GM12878 (cell line): ENCODE data around the gene PID1. TPM values are rescaled to one million over a fixed set of nuclear protein-coding genes. Genes with fewer than 3 reads are reported as not detected.

Experiments
- ATAC-seq: fragments of 200-7000 bp; cut with Tn5 transposase; 3 replicates; pipeline ENCODE4 v1.9.1; 2020; ENCODE audit warnings: mild to moderate bottlenecking, moderate library complexity
- BruUV-seq: library from RNA; stranded (reverse); fragments of 400-500 nt; replicated peaks from 2 replicates; lab custom pipeline; 2021; lab: Mats Ljungman, UMichigan
- CTCF ChIA-PET: fragments of 300-600 bp; sonication (Branson Sonifier 250); formaldehyde crosslinking; extraction: SDS; loops from one replicate; lab custom pipeline; 2021; ENCODE audit warnings: inconsistent platforms; lab: Yijun Ruan, JAX
- POLR2A ChIA-PET: fragments of 350-600 bp; formaldehyde crosslinking; extraction: SDS; loops from one replicate; lab custom pipeline; 2021; ENCODE audit warnings: inconsistent platforms; lab: Charles Lee
- RAD21 ChIA-PET: fragments of 300-600 bp; sonication (Branson Sonifier 250); formaldehyde crosslinking; loops from one replicate; lab custom pipeline; 2023; ENCODE audit warnings: antibody characterized with exemption; ENCODE audit not compliant: unreplicated experiment; lab: Charles Lee
- SMC1A ChIA-PET: fragments of 300-600 bp; sonication (Branson Sonifier 250); formaldehyde crosslinking; loops from one replicate; lab custom pipeline; 2023; ENCODE audit not compliant: unreplicated experiment, uncharacterized antibody; lab: Charles Lee
- DNase-seq: peaks from one replicate; pipeline ENCODE4 v3.0.0-alpha.2; 2011; ENCODE audit warnings: low read depth, low spot score
- FAIRE-seq: peaks from 3 replicates; lab custom pipeline; 2011; peaks lifted over from hg19 to GRCh38; lab: Jason Lieb, UNC
- H2AFZ ChIP-seq: 2 replicates; pipeline ENCODE4 v1.6.0; 2011; ENCODE audit warnings: low read depth, low read length, control low read depth; ENCODE audit not compliant: control insufficient read depth
- H3K27ac ChIP-seq: 2 replicates; pipeline ENCODE4 v1.5.1; 2011; ENCODE audit warnings: control low read depth; ENCODE audit not compliant: control insufficient read depth, insufficient read depth
- H3K27me3 ChIP-seq, 2 experiments: replicated peaks in 1 of 2; 2 replicates each; pipeline versions ENCODE4 v1.6.0 to v1.6.1; 2011; ENCODE audit warnings: low read length in 1 of 2; ENCODE audit not compliant: control insufficient read depth in 2 of 2, insufficient read depth in 2 of 2
- H3K36me3 ChIP-seq, 2 experiments: 2 replicates each; pipeline ENCODE4 v1.5.1; 2011; ENCODE audit warnings: low read length in 1 of 2; ENCODE audit not compliant: control insufficient read depth in 2 of 2, insufficient read depth in 2 of 2
- H3K4me1 ChIP-seq: 2 replicates; pipeline ENCODE4 v1.6.1; 2011; ENCODE audit warnings: mild to moderate bottlenecking, low read length, moderate library complexity, mixed read lengths; ENCODE audit not compliant: control insufficient read depth, insufficient read depth
- H3K4me2 ChIP-seq: 2 replicates; pipeline ENCODE4 v1.6.0; 2011; ENCODE audit warnings: control low read depth; ENCODE audit not compliant: control insufficient read depth, insufficient read depth
- H3K4me3 ChIP-seq: fragments of 200-600 bp; sonication (generic); 2 replicates; pipeline ENCODE4 v1.5.1; 2016
- H3K79me2 ChIP-seq: 2 replicates; pipeline ENCODE4 v1.6.0; 2011; ENCODE audit warnings: low read length; ENCODE audit not compliant: control insufficient read depth, insufficient read depth
- H3K9ac ChIP-seq: 2 replicates; pipeline ENCODE4 v1.8.0; 2011; ENCODE audit warnings: low read length, control low read depth, mixed read lengths; ENCODE audit not compliant: control insufficient read depth, insufficient read depth
- H3K9me3 ChIP-seq: replicated peaks from 3 replicates; pipeline ENCODE4 v1.5.1; 2011; ENCODE audit warnings: mild to moderate bottlenecking, low read length; ENCODE audit not compliant: control insufficient read depth, insufficient read depth
- H4K20me1 ChIP-seq: 2 replicates; pipeline ENCODE4 v1.6.0; 2011; ENCODE audit not compliant: control insufficient read depth, insufficient read depth
- CHD2 ChIP-seq: IDR thresholded peaks from 2 replicates; pipeline ENCODE4 v1.6.1; 2011; ENCODE audit warnings: low read depth, low read length, improper control_type of control experiment, borderline replicate concordance
- DPF2 ChIP-seq: fragments of 450-650 bp; IDR thresholded peaks from 2 replicates; pipeline ENCODE4 v1.6.1; 2017; ENCODE audit warnings: mild to moderate bottlenecking
- ELK1 ChIP-seq: IDR thresholded peaks from 2 replicates; pipeline ENCODE4 v1.6.1; 2012; ENCODE audit warnings: low read depth, low read length, improper control_type of control experiment
- HCFC1 ChIP-seq: fragments of 150-350 bp; IDR thresholded peaks from 2 replicates; pipeline ENCODE4 v1.6.1; 2014; ENCODE audit warnings: low read length
- HDAC6 ChIP-seq: fragments of 200-600 bp; sonication (generic); IDR thresholded peaks from one replicate; pipeline ENCODE4 v1.8.0; 2017; ENCODE audit warnings: antibody characterized with exemption; ENCODE audit not compliant: unreplicated experiment
- NFXL1 ChIP-seq: fragments of 450-650 bp; IDR thresholded peaks from 2 replicates; pipeline ENCODE4 v1.6.1; 2017; ENCODE audit warnings: antibody characterized with exemption, mild to moderate bottlenecking, borderline replicate concordance
- NR2F1 ChIP-seq: fragments of 450-650 bp; conservative IDR thresholded peaks from 2 replicates; pipeline ENCODE4 v1.6.1; 2017; ENCODE audit warnings: mild to moderate bottlenecking
- RAD51 ChIP-seq: fragments of 450-650 bp; IDR thresholded peaks from 2 replicates; pipeline ENCODE4 v1.6.1; 2016; ENCODE audit warnings: moderate library complexity, mild to moderate bottlenecking, inconsistent platforms
- RBBP5 ChIP-seq: fragments of 200-600 bp; sonication (generic); conservative IDR thresholded peaks from 2 replicates; pipeline ENCODE4 v1.6.1; 2016
- SIX5 ChIP-seq: IDR thresholded peaks from 2 replicates; pipeline ENCODE4 v1.6.1; 2011; ENCODE audit warnings: mild to moderate bottlenecking, low read depth, low read length, moderate library complexity; ENCODE audit not compliant: severe bottlenecking
- SREBF1 ChIP-seq: IDR thresholded peaks from 2 replicates; pipeline ENCODE4 v1.6.1; 2012; ENCODE audit warnings: mild to moderate bottlenecking, low read length
- STAT1 ChIP-seq: fragments of 450-650 bp; conservative IDR thresholded peaks from 2 replicates; pipeline ENCODE4 v1.6.1; 2014; ENCODE audit warnings: antibody characterized with exemption, mild to moderate bottlenecking
- TBL1XR1 ChIP-seq: IDR thresholded peaks from 2 replicates; pipeline ENCODE4 v1.6.1; 2012; ENCODE audit warnings: low read depth, low read length, improper control_type of control experiment
- WGBS: methylation state at CpG from one replicate; pipeline ENCODE4 v1.1.6; 2016; ENCODE audit warnings: low lambda C conversion rate; ENCODE audit not compliant: insufficient replicate concordance, insufficient coverage; ENCODE audit errors: missing lambda C conversion rate; 5-methylcytosine and 5-hydroxymethylcytosine counted together
- in situ Hi-C: fragments of 300-500 bp; cut with MboI; formaldehyde crosslinking; loops from 9 replicates; pipeline ENCODE4 v1.14.3; 2018; ENCODE audit warnings: mixed read lengths
- intact Hi-C: fragments of 100-400 bp; cut with micrococcal nuclease; formaldehyde crosslinking; loops from one replicate; pipeline ENCODE4 v1.14.2; 2022; ENCODE audit not compliant: unreplicated experiment
- polyA plus RNA-seq, 11 experiments: library from polyadenylated mRNA; depleted of rRNA in 4 of 11; unstranded in 6 of 11; stranded (reverse) in 5 of 11; fragments of >200 nt; fragmentation: Nextera tagmentation in 4 of 11; fragmentation: Illumina TruSeq in 1 of 11; extraction: Ambion mirVana in 4 of 11; extraction: Trizol in 1 of 11; gene quantifications; 1 replicate in 1 of 11; 2 replicates in 10 of 11; pipeline versions ENCODE4 v1.2.1 to v1.2.3, GENCODE V29; 2011 to 2016; ENCODE audit warnings: inconsistent platforms in 2 of 11, missing spikeins in 2 of 11, low read depth in 1 of 11
- total RNA-seq, 4 experiments: library from RNA; depleted of rRNA in 3 of 4; stranded (reverse); fragments of >200 nt in 3 of 4; fragmentation: Illumina TruSeq in 1 of 4; extraction: Trizol in 1 of 4; gene quantifications; 2 replicates each; pipeline versions ENCODE4 v1.2.1 to v1.2.3, GENCODE V29; 2013 to 2021
- TF ChIP-seq, protein P1 (sequence below): IDR thresholded peaks from 2 replicates; pipeline ENCODE4 v1.6.1; 2011; ENCODE audit warnings: borderline replicate concordance, low read depth, mild to moderate bottlenecking, moderate library complexity, mixed read lengths, low read length; ENCODE audit not compliant: insufficient read depth; ENCODE audit errors: extremely low read length
- TF ChIP-seq, protein P2 (sequence below): IDR thresholded peaks from 2 replicates; pipeline ENCODE4 v1.6.1; 2011; ENCODE audit warnings: borderline replicate concordance, low read depth, mild to moderate bottlenecking, moderate library complexity, low read length; ENCODE audit not compliant: insufficient read depth, poor library complexity, severe bottlenecking
- TF ChIP-seq, protein P3 (sequence below): fragments of 450-650 bp; IDR thresholded peaks from 2 replicates; pipeline ENCODE4 v1.6.1; 2014; ENCODE audit warnings: mild to moderate bottlenecking

PID1 gene
- total and polyA plus RNA-seq, 10 of the 15 experiments (the other 5 are each of a cell fraction or from before 2014, with no cell fraction given) = not detected

DNA sequence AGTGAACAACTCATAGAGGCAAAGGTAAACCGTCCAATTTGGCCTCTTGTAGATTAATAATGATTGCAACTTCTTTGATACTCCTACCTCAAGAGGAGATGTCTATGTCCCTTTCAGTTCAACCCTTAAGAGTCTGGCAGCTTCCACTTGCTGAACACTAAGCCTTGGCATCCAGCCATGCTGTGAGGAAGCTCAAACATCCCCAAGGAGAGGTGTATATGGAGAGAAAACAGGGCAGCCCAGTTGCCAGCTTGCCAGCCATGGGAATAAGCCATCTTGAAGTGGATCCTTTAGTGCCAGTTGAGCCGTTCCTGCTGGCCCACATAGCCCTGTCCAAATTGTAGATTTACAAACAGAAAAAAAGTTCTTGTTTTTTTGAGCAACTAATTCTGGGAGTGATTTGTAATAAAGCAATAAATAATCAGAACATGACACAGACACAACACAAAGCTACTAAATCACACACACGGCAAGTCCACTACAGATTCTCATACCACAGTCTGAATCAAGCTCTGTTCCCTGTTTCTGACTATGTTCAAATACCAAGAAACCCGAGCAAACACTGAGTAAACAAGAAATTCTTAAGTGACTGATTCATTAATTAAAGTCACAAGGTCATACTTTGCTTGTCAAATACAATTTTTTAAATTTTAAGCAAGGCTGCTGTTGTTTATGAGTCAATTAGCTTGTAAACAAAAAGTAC, 96.1 kb downstream of the PID1 start:
- RAD21 ChIA-PET = no interaction called here
- H3K4me2 ChIP-seq = no peak overlapping the region
- no peak overlapping the region for H3K4me3 ChIP-seq
- no peaks in the 10 kb centered on the region for H3K36me3 ChIP-seq
- POLR2A ChIA-PET = interaction anchor here (0.6 kb wide), 1 partner anchor 60 kb away, joined by 3 read pairs; no protein-coding TSS in a partner anchor
- CTCF ChIA-PET = no interaction called here
- 9% methylated on average over 4 of the region's 4 CpGs for WGBS
- SMC1A ChIA-PET = interaction anchor here (1.1 kb wide), 1 partner anchor 13 kb away, joined by 4 read pairs; no protein-coding TSS in a partner anchor
- no peak overlapping the region for H2AFZ ChIP-seq
- BruUV-seq = no TSS peak
- no peaks in the 10 kb centered on the region for H3K9me3 ChIP-seq
- DNase-seq (no peak), FAIRE-seq (no peak), ATAC-seq (no peak)
- no peak overlapping the region for H3K9ac ChIP-seq
- no peaks in the 10 kb centered on the region for H4K20me1 ChIP-seq
- intact Hi-C loops (no loop called here), in situ Hi-C loops (no loop called here)
- no peak overlapping the region for H3K27ac ChIP-seq
- H3K27me3 ChIP-seq = no peaks in the 10 kb centered on the region
- H3K4me1 ChIP-seq = no peaks in the 10 kb centered on the region
- TF ChIP-seq HCFC1 (no peak), SIX5 (no peak), TBL1XR1 (no peak), RBBP5 (no peak), NFXL1 (no peak), HDAC6 (no peak), DPF2 (no peak), RAD51 (no peak), STAT1 (no peak), NR2F1 (no peak), ELK1 (no peak), CHD2 (no peak), SREBF1 (no peak)
- TF ChIP-seq, protein P1, sequence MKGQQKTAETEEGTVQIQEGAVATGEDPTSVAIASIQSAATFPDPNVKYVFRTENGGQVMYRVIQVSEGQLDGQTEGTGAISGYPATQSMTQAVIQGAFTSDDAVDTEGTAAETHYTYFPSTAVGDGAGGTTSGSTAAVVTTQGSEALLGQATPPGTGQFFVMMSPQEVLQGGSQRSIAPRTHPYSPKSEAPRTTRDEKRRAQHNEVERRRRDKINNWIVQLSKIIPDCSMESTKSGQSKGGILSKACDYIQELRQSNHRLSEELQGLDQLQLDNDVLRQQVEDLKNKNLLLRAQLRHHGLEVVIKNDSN = no peak
- TF ChIP-seq, protein P2, sequence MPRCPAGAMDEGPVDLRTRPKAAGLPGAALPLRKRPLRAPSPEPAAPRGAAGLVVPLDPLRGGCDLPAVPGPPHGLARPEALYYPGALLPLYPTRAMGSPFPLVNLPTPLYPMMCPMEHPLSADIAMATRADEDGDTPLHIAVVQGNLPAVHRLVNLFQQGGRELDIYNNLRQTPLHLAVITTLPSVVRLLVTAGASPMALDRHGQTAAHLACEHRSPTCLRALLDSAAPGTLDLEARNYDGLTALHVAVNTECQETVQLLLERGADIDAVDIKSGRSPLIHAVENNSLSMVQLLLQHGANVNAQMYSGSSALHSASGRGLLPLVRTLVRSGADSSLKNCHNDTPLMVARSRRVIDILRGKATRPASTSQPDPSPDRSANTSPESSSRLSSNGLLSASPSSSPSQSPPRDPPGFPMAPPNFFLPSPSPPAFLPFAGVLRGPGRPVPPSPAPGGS = no peak
- TF ChIP-seq, protein P3, sequence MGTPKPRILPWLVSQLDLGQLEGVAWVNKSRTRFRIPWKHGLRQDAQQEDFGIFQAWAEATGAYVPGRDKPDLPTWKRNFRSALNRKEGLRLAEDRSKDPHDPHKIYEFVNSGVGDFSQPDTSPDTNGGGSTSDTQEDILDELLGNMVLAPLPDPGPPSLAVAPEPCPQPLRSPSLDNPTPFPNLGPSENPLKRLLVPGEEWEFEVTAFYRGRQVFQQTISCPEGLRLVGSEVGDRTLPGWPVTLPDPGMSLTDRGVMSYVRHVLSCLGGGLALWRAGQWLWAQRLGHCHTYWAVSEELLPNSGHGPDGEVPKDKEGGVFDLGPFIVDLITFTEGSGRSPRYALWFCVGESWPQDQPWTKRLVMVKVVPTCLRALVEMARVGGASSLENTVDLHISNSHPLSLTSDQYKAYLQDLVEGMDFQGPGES = no peak
- no peaks in the 10 kb centered on the region for H3K79me2 ChIP-seq
